ENCODE measurements around the gene UBL4A. TPM values are rescaled to one million over a fixed set of nuclear protein-coding genes. Genes with fewer than 3 reads are reported as not detected.

The UBL4A gene
- polyA plus RNA-seq, 4 donors: 26.2 to 39.6 (median 30.1) TPM

DNA sequence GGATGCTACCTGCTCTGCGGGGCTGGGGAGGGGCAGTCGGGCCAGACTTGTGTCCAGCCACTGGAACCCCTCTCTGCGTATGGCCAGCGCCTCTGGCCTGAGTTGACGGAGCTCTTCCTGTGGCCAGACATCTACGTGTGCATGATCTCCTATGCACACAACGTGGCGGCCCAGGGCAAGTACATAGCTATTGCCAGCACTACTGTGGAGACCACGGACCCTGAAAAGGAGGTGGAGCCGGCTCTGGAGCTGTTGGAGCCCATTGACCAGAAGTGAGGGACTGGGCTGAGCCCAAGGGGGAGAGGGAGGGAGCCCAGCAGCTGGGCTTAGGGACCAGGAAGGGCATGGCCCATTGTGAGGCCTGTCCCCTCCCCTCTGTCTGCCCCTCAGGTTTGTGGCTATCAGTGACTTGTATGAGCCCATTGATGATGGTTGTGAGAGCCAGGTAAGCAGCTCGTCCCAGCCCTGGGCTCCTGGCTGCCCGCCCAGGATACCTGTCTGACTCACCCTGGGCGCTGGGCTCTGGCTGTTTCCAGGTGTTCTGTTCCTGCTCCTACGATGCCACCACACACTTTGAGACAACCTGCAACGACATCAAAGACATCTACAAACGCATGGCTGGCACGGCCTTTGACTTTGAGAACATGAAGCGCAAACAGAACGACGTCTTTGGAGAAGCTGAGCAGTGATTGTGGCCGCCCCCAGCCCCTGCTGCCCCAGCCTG lies 44.3 kb downstream of the UBL4A start:
- no peak for DNase-seq (ENCODE audit: low read depth in 4 of 4, low spot score in 2 of 4)

DNA sequence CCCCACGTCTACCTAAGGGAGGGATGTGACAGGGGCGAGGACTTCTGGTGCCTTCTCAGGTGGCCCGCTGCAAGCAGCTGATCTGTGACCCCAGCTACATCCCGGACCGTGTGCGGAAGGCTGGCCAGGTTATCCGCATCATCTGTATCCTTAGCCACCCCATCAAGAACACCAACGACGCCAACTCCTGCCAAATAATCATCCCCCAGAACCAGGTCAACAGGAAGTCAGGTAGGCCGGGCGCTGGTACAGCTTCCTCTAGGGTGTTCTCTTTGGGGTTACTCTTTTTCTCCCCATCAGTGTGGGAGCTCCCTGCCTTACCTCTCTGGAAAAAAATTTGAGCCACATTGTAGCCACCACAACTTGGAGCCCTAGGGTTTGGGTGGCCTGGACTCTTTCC lies 44.9 kb downstream of the UBL4A start:
- no peak for DNase-seq (ENCODE audit: low read depth in 4 of 4, low spot score in 2 of 4)

DNA sequence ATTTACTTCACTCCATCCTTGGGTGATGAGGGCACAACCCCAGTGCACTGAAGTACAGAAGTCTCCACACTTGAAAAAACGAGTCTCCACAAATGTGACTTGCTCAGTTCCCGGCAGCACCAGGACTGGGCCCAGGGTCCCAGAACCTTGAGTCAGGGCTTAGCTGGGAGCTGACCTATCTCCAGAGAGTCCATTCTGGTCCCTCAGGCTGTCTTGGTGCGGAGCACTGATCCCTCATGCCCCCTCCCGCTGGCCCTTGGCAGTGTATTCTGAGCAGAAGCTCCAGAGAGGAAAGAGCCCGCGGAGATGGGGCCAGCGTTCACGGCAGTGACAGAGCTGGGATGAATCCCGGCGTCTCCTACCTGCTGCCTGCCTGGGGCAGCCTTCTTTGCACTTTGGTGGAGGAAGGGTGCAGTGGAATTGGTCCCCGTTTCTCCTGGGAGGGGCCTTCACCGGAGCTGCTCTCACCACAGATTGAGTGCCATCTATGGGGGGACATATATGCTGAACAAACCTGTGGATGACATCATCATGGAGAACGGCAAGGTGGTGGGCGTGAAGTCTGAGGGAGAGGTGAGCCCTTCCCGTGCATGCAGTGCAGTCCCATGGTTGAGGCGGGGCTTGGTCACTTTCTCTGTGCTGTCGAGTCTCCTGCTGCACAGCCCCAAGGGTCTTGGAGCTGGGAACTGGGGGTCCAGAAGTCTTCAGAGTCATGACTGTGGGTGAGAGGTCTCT lies 45.6 kb downstream of the UBL4A start:
- no peak for DNase-seq (ENCODE audit: low read depth in 4 of 4, low spot score in 2 of 4)

DNA sequence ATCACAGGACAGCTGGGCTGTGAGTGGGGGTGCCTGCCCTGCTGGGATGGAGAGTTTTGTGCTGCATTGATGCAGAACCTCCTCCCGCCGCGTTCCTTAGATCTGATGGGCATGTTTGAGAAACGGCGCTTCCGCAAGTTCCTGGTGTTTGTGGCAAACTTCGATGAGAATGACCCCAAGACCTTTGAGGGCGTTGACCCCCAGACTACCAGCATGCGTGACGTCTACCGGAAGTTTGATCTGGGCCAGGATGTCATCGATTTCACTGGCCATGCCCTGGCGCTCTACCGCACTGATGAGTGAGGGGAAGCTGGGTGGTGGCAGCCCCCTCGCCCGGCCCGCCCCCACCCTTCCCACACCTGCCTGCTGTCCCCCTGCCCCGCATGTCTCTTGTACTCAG lies 46.6 kb downstream of the UBL4A start:
- DNase-seq (ENCODE audit: low read depth in 4 of 4, low spot score in 2 of 4): no peak

DNA sequence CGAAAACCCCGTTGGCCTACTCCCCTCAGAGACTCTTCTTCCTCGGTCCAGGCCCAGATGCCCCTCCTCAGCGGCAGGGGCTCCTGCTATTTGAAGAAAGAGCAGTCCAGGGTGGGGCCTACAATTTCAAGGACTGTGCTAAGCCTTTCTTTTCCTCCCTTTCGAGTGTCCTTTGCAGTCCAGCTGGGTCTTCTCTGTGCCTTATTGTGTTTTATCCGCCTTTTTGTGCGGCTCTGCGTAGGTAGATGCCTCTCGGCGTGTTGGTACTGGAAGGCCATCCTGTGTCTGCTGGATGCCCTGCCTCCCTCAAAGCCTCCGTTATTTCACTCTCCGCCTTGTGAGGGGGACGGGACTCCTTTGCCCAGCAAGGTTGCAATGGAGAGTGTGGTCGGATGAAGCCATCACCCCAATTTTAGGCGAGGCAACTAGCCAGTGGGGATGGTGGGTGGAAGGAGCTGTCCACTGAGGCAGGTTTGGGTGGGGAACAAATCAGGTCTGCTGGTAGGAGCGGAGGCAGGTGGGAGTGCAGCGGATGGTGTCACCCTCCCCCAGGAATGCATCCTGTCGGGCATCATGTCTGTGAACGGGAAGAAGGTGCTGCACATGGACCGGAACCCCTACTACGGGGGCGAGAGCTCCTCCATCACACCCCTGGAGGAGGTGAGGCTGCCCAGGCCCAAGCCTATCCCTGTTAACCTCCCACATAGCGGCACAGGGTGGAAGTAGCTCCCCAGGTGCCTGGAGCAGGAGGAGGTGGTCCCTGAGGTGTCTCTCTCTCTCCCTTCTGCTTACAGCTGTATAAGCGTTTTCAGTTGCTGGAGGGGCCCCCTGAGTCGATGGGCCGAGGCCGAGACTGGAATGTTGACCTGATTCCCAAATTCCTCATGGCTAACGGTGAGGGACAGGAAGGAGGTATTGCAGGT lies 48.2 kb downstream of the UBL4A start:
- no peak for DNase-seq (ENCODE audit: low read depth in 4 of 4, low spot score in 2 of 4)

DNA sequence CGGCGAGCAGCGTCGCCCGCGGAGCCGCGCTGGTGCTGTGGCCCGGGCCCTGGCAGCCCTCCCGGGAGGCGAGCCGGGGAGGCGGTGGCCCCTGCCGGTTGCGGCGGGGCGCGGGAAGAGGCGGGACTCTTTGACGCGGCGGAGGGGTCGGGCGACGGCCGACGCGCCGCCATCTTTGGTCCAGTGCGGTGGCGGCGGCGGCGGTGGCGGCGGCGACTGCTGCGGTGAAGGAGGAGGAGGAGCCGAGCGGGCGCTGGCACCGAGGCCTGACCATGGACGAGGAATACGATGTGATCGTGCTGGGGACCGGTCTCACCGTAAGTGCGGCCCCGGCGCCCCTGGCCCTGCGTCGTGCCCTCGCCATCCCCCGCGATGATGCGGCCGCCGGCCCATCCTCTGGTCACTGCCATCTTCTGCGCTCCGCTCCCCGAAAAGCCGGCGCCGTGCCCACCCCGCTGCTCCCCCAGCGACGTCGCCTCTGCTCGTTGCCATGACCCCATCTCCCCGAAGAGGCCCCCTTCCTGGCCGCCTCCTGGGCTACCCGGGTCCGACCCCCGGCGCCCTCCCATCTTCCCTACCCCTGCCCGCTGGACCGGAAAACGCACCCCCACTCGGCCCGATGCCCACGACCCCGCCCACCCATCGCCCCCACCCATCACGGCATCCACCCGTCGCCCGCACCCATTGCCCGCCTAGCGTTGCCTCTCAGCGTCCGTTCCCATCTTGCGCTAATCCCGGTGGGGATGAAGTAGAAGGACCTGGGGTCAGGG lies 49.2 kb downstream of the UBL4A start, which contains the start of gene GDI1:
Gene GDI1 (plus strand): TSS at position 172 of the 770 bp plus-strand sequence. CDS start 101 bp downstream, at position 273.
- DNase-seq (ENCODE audit: low read depth in 4 of 4, low spot score in 2 of 4): no peak

DNA sequence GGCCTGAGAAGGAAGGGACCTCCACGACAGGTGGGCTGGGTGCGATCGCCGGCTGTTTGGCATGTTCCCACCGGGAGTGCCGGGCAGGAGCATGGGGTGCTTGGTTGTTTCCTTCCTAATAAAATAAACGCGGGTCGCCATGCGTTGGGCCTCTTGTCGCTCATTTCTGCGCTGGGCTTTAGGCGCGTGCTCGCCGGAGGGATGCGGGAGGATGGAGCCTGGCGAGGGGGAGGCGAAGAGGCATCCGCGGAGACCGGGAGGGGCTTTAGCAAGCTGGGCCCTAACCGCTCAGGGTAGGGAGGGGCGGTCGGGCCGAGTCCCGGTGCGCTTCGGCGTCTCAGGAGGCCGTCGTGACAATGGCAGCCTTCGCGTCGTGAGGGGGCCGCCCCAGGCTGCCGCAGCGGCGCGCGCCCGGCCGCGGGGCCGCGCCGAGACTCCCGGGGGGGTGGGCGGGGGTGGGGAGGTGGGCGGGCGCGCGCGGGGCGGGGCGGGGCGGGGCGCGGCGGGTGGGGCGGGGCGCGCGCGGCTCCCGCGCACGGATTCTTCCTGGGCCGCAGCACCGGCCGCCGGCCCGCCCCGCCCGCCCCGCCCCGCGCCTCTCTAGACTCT lies 49.9 kb downstream of the UBL4A start:
- DNase-seq (ENCODE audit: low read depth in 4 of 4, low spot score in 2 of 4): no peak

DNA sequence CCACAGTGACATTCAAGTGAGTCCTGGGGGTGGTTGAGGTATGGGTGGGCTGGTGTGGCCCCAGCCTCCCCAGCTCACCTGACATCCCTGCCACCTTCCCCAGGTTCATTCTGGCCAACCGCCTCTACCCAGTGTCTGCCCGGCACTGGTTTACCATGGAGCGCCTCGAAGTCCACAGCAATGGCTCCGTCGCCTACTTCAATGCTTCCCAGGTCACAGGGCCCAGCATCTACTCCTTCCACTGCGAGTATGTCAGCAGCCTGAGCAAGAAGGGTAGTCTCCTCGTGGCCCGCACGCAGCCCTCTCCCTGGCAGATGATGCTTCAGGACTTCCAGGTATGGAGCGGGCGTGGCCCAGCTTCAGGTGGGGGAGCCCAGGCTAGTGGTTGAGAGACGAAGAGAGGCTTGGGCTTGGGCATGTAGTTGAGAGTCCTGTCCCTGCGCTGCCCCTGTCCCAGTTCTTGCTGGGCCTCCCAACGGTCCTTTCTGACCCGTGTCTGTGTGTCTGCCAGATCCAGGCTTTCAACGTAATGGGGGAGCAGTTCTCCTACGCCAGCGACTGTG lies 51.2 kb downstream of the UBL4A start:
- no peak for DNase-seq (ENCODE audit: low read depth in 4 of 4, low spot score in 2 of 4)

DNA sequence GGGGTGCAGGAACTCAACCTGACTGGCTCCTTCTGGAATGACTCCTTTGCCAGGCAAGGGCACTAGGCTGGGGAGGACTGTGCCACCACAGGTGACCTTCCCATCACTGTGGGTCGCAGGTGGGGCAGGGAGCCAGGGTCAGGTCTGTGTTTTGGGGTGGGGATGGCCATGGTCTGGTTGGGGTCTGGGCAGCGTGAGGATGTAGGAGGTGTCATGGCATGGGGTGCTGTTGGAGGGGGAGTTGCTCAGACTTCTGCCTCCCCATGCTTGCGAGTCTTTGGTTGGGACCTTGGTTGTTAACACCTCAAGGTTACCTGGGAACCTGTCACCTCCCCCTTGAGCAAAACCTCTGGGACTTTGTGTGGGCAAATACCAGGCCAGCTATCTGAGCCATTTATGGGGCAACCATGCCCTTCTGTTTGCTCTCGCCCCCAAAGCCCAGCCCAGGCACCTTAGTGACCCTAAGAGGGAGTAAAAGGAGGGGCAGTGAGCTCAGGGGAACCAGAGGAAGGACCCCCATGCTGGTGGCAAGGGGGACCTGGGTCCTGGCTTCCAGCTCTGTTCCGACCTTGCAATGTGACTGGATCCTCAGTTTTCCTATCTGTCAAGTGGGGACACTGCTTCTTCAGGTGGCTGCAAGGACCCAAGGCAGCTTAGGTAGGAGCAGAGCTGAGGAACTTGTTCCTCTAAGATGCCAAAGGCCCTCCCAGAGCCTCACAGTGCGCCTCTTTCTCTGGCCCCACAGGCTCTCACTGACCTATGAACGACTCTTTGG lies 51.8 kb downstream of the UBL4A start:
- DNase-seq (ENCODE audit: low read depth in 4 of 4, low spot score in 2 of 4): no peak

Other genes with a start within 250 kb of the UBL4A start
- gene OPN1MW3, start 229.0 kb downstream of the UBL4A start, polyA plus RNA-seq (ENCODE audit: insufficient read length in 4 of 4): not detected
- not detected for gene TEX28, start 191.5 kb downstream of the UBL4A start, polyA plus RNA-seq (ENCODE audit: insufficient read length in 4 of 4)
- gene TKTL1, start 190.8 kb downstream of the UBL4A start, polyA plus RNA-seq (ENCODE audit: insufficient read length in 4 of 4): under 1 TPM; 0.33 to 0.61 (median 0.53) TPM
- 100 to 1,000 TPM; 414 to 641 (median 539) TPM for gene FLNA, start 112.0 kb downstream of the UBL4A start, polyA plus RNA-seq (ENCODE audit: insufficient read length in 4 of 4)
- gene EMD, start 107.3 kb downstream of the UBL4A start, polyA plus RNA-seq (ENCODE audit: insufficient read length in 4 of 4): 10 to 100 TPM; 63.4 to 76.3 (median 74.9) TPM
- gene RPL10, start 88.2 kb downstream of the UBL4A start, polyA plus RNA-seq (ENCODE audit: insufficient read length in 4 of 4): 1,000 to 10,000 TPM; 3,011 to 4,069 (median 3,093) TPM
- gene DNASE1L1, start 77.4 kb downstream of the UBL4A start, polyA plus RNA-seq (ENCODE audit: insufficient read length in 4 of 4): 10 to 100 TPM; 13.2 to 14.8 (median 14.7) TPM
- 10 to 100 TPM; 26.4 to 51.2 (median 36.5) TPM for gene TAFAZZIN, start 75.1 kb downstream of the UBL4A start, polyA plus RNA-seq (ENCODE audit: insufficient read length in 4 of 4)
- gene ATP6AP1, start 57.9 kb downstream of the UBL4A start, polyA plus RNA-seq (ENCODE audit: insufficient read length in 4 of 4): 100 to 1,000 TPM; 142 to 176 (median 157) TPM
- gene GDI1, start 49.5 kb downstream of the UBL4A start, polyA plus RNA-seq (ENCODE audit: insufficient read length in 4 of 4): 100 to 1,000 TPM; 104 to 156 (median 137) TPM
- gene FAM50A, start 42.5 kb downstream of the UBL4A start, polyA plus RNA-seq (ENCODE audit: insufficient read length in 4 of 4): 10 to 100 TPM; 51.8 to 58.8 (median 57.3) TPM
- gene PLXNA3, start 28.3 kb downstream of the UBL4A start, polyA plus RNA-seq (ENCODE audit: insufficient read length in 4 of 4): 10 to 100 TPM; 34.7 to 66.9 (median 53.3) TPM
- 10 to 100 TPM; 11.4 to 19.4 (median 13.4) TPM for gene LAGE3, start 7.3 kb downstream of the UBL4A start, polyA plus RNA-seq (ENCODE audit: insufficient read length in 4 of 4)
- gene SLC10A3, start 4.0 kb upstream of the UBL4A start, polyA plus RNA-seq (ENCODE audit: insufficient read length in 4 of 4): 10 to 100 TPM; 18.3 to 25.0 (median 20.7) TPM
- gene FAM3A, start 29.6 kb upstream of the UBL4A start, polyA plus RNA-seq (ENCODE audit: insufficient read length in 4 of 4): 10 to 100 TPM; 34.1 to 47.8 (median 40.2) TPM
- 10 to 100 TPM; 32.4 to 47.8 (median 41.6) TPM for gene G6PD, start 60.2 kb upstream of the UBL4A start, polyA plus RNA-seq (ENCODE audit: insufficient read length in 4 of 4)
- 10 to 100 TPM; 13.9 to 24.2 (median 19.2) TPM for gene IKBKG, start 61.0 kb upstream of the UBL4A start, polyA plus RNA-seq (ENCODE audit: insufficient read length in 4 of 4)
- gene CTAG1A, start 98.5 kb upstream of the UBL4A start, polyA plus RNA-seq (ENCODE audit: insufficient read length in 4 of 4): not detected
- not detected for gene CTAG1B, start 132.7 kb upstream of the UBL4A start, polyA plus RNA-seq (ENCODE audit: insufficient read length in 4 of 4)
- not detected for gene CTAG2, start 167.0 kb upstream of the UBL4A start, polyA plus RNA-seq (ENCODE audit: insufficient read length in 4 of 4)

All from left renal cortex interstitium (tissue), 4 donors.